K562 (cell line): Measurements from ENCODE around the gene PAM. TPM values are rescaled to one million over a fixed set of nuclear protein-coding genes. Genes with fewer than 3 reads are reported as not detected.

Source experiments
- ATAC-seq: fragments of 200-7000 bp; cut with Tn5 transposase; 3 replicates; pipeline ENCODE4 v1.9.1; 2020; ENCODE audit warnings: moderate library complexity
- BruUV-seq: library from RNA; stranded (reverse); fragments of 400-500 nt; replicated peaks from 2 replicates; lab custom pipeline; 2021; lab: Mats Ljungman, UMichigan
- CTCF ChIA-PET: fragments of 300-600 bp; formaldehyde crosslinking; extraction: SDS; loops from one replicate; lab custom pipeline; 2021; ENCODE audit warnings: low intra/inter-chr PET ratio; lab: Yijun Ruan, JAX
- POLR2A ChIA-PET: fragments of 300-600, 350-650 bp; sonication (Branson Sonifier 250); formaldehyde crosslinking; extraction: SDS; loops from one replicate; lab custom pipeline; 2021; ENCODE audit warnings: antibody characterized with exemption, inconsistent platforms; lab: Yijun Ruan, JAX
- DNase-seq, 4 experiments: peaks; one replicate each; pipeline versions ENCODE4 v3.0.0 to v3.0.0-alpha.2; 2011 to 2018; ENCODE audit warnings: low spot score in 3 of 4, mixed read lengths in 3 of 4; ENCODE audit errors: extremely low read depth in 1 of 4
- FAIRE-seq: peaks from 2 replicates; lab custom pipeline; 2011; peaks lifted over from hg19 to GRCh38; lab: Jason Lieb, UNC
- H2AFZ ChIP-seq: 2 replicates; pipeline ENCODE4 v1.6.0; 2011; ENCODE audit warnings: low read depth, low read length, control low read depth, inconsistent platforms
- H3K27ac ChIP-seq: fragments of 200-600 bp; 3 replicates; pipeline ENCODE4 v1.8.0; 2011; ENCODE audit warnings: low read depth, mild to moderate bottlenecking, control low read depth, inconsistent platforms, low read length, moderate library complexity, mixed read lengths; ENCODE audit errors: extremely low read depth
- H3K27me3 ChIP-seq, 2 experiments: fragments of 300-600 bp in 1 of 2; 2 replicates in 1 of 2; 3 replicates in 1 of 2; pipeline versions ENCODE4 v1.6.0 to v1.8.0; 2011; ENCODE audit warnings: inconsistent platforms in 2 of 2, low read length in 2 of 2, mild to moderate bottlenecking in 1 of 2, mixed read lengths in 1 of 2, moderate library complexity in 1 of 2; ENCODE audit not compliant: control insufficient read depth in 2 of 2, insufficient read depth in 2 of 2
- H3K36me3 ChIP-seq: fragments of 300-600 bp; 3 replicates; pipeline ENCODE4 v1.8.0; 2011; ENCODE audit warnings: mild to moderate bottlenecking, low read length, inconsistent platforms; ENCODE audit not compliant: control insufficient read depth, insufficient read depth
- H3K4me1 ChIP-seq, 2 experiments: fragments of 200-600 bp in 1 of 2; replicated peaks in 1 of 2; 2 replicates in 1 of 2; 3 replicates in 1 of 2; pipeline versions ENCODE4 v1.5.1 to v1.8.0; 2011; ENCODE audit warnings: inconsistent platforms in 2 of 2, low read length in 2 of 2, mild to moderate bottlenecking in 1 of 2, mixed read lengths in 1 of 2, moderate library complexity in 1 of 2; ENCODE audit not compliant: control insufficient read depth in 2 of 2, insufficient read depth in 2 of 2
- H3K4me2 ChIP-seq: 2 replicates; pipeline ENCODE4 v1.6.1; 2011; ENCODE audit warnings: low read length, control low read depth, inconsistent platforms, mixed read lengths; ENCODE audit not compliant: insufficient read depth
- H3K4me3 ChIP-seq: fragments of 200-600 bp; sonication (generic), shearing (Covaris generic); 2 replicates; pipeline ENCODE4 v1.5.1; 2016; ENCODE audit warnings: control low read depth, inconsistent platforms
- H3K79me2 ChIP-seq: fragments of 200-600 bp; 3 replicates; pipeline ENCODE4 v1.8.0; 2011; ENCODE audit warnings: low read length, inconsistent platforms; ENCODE audit not compliant: control insufficient read depth, insufficient read depth
- H3K9ac ChIP-seq, 2 experiments: 2 replicates each; pipeline versions ENCODE4 v1.6.0 to v1.6.1; 2011; ENCODE audit warnings: low read depth in 2 of 2, low read length in 2 of 2, control low read depth in 1 of 2, inconsistent platforms in 1 of 2, mild to moderate bottlenecking in 1 of 2, mixed read lengths in 1 of 2; ENCODE audit not compliant: insufficient read depth in 1 of 2
- H3K9me1 ChIP-seq: one replicate; pipeline ENCODE4 v1.6.0; 2011; ENCODE audit warnings: inconsistent platforms, mild to moderate bottlenecking, low read length, moderate library complexity; ENCODE audit not compliant: control insufficient read depth, insufficient read depth
- H3K9me3 ChIP-seq: replicated peaks from 2 replicates; pipeline ENCODE4 v1.5.1; 2011; ENCODE audit warnings: low read depth, low read length, inconsistent platforms; ENCODE audit not compliant: control insufficient read depth, insufficient read depth
- H4K20me1 ChIP-seq: replicated peaks from 2 replicates; pipeline ENCODE4 v1.6.1; 2011; ENCODE audit warnings: low read length, inconsistent platforms, mixed read lengths; ENCODE audit not compliant: control insufficient read depth, insufficient read depth
- BRCA1 ChIP-seq, 2 experiments: fragments of 450-650 bp in 1 of 2; sonication (generic) in 1 of 2; formaldehyde crosslinking in 1 of 2; IDR thresholded peaks; 2 replicates each; pipeline versions ENCODE4 v1.5.0 to v1.6.1; 2017 to 2020; ENCODE audit warnings: mild to moderate bottlenecking in 1 of 2, missing genetic modification reagents in 1 of 2
- FIP1L1 ChIP-seq: fragments of 200-400 bp; formaldehyde crosslinking; IDR thresholded peaks from 2 replicates; pipeline ENCODE4 v1.6.1; 2018; ENCODE audit warnings: mild to moderate bottlenecking, low read depth, low read length; ENCODE audit not compliant: poor library complexity, severe bottlenecking
- FOXP4 ChIP-seq: sonication (generic); formaldehyde crosslinking; IDR thresholded peaks from 2 replicates; pipeline ENCODE4 v1.8.0; 2022; ENCODE audit warnings: mild to moderate bottlenecking, missing genetic modification reagents, borderline replicate concordance
- HNRNPUL1 ChIP-seq: fragments of 200-400 bp; formaldehyde crosslinking; IDR thresholded peaks from 2 replicates; pipeline ENCODE4 v1.6.1; 2017; ENCODE audit warnings: low read length
- KDM1A ChIP-seq, 2 experiments: fragments of 450-650 bp; IDR thresholded peaks; 2 replicates each; pipeline ENCODE4 v1.6.1; 2016; ENCODE audit warnings: mild to moderate bottlenecking in 2 of 2
- NR2C2 ChIP-seq, 2 experiments: fragments of 200-800 bp in 1 of 2; sonication (Bioruptor generic) in 1 of 2; sonication (generic) in 1 of 2; formaldehyde crosslinking in 1 of 2; IDR thresholded peaks; 2 replicates each; pipeline versions ENCODE4 v1.6.1 to v1.8.0; 2016 to 2022; ENCODE audit warnings: mild to moderate bottlenecking in 1 of 2, missing compliant biosample characterization in 1 of 2, missing genetic modification characterization in 1 of 2, missing genetic modification reagents in 1 of 2
- ZNF280A ChIP-seq: fragments of 450-650 bp; IDR thresholded peaks from 2 replicates; pipeline ENCODE4 v1.6.1; 2018; ENCODE audit warnings: mild to moderate bottlenecking, low read depth; ENCODE audit not compliant: partially characterized antibody
- ZNF511 ChIP-seq: sonication (generic); formaldehyde crosslinking; IDR thresholded peaks from 2 replicates; pipeline ENCODE4 v1.8.0; 2022; ENCODE audit warnings: mild to moderate bottlenecking, missing genetic modification reagents
- WGBS: fragments of 100-300 bp; shearing (Covaris generic); methylation state at CpG from one replicate; pipeline ENCODE4 v1.1.6; 2016; ENCODE audit warnings: low coverage, mixed read lengths; ENCODE audit not compliant: insufficient coverage; ENCODE audit errors: missing lambda C conversion rate; 5-methylcytosine and 5-hydroxymethylcytosine counted together
- in situ Hi-C: fragments of 300-500 bp; cut with MboI; formaldehyde crosslinking; loops from 4 replicates; pipeline ENCODE4 v1.15.0; 2018; ENCODE audit warnings: inconsistent platforms, mixed read lengths
- intact Hi-C: fragments of 100-400 bp; cut with micrococcal nuclease; formaldehyde crosslinking; loops from 2 replicates; pipeline ENCODE4 v1.14.2; 2022
- polyA plus RNA-seq, 8 experiments: library from polyadenylated mRNA; depleted of rRNA in 4 of 8; stranded (reverse) in 5 of 8; unstranded in 3 of 8; fragments of >200 nt; fragmentation: Nextera tagmentation in 2 of 8; fragmentation: Illumina TruSeq in 1 of 8; extraction: Ambion mirVana in 2 of 8; extraction: Trizol in 1 of 8; gene quantifications; 2 replicates each; pipeline versions ENCODE4 v1.2.1 to v1.2.3, GENCODE V29; 2011 to 2014; ENCODE audit warnings: inconsistent platforms in 1 of 8, missing spikeins in 1 of 8
- total RNA-seq, 7 experiments: library from RNA; depleted of rRNA in 6 of 7; stranded (reverse); fragments of >200 nt in 6 of 7; fragmentation: Illumina TruSeq in 2 of 7; extraction: Trizol in 2 of 7; gene quantifications; 2 replicates each; pipeline versions ENCODE4 v1.2.1 to v1.2.3, GENCODE V29; 2011 to 2021; ENCODE audit warnings: low replicate concordance in 1 of 7
- TF ChIP-seq, protein P1 (sequence below): IDR thresholded peaks from 2 replicates; pipeline ENCODE4 v1.6.1; 2011; ENCODE audit warnings: borderline replicate concordance, low read depth, mild to moderate bottlenecking, moderate library complexity, low read length; ENCODE audit not compliant: insufficient read depth, poor library complexity, severe bottlenecking
- TF ChIP-seq, protein P2 (sequence below): sonication (generic); formaldehyde crosslinking; IDR thresholded peaks from 2 replicates; pipeline ENCODE4 v1.8.1; 2022; ENCODE audit warnings: missing genetic modification reagents

The PAM gene
- total and polyA plus RNA-seq, 9 of the 15 experiments (the other 6 are each of a cell fraction or from before 2014, with no cell fraction given): 0.39 to 3.1 (median 0.77) TPM

GRCh38 chr5:102867992-102868662 is 113.0 kb downstream of the PAM start:
- FAIRE-seq (no peak), ATAC-seq (no peak), DNase-seq (no peak)
- ChIA-PET CTCF (no interaction called here), POLR2A (interaction anchor here (1.3 kb wide), 1 partner anchor 11 kb away, joined by 5 read pairs; no protein-coding TSS in a partner anchor)
- Histone ChIP-seq H3K9ac (no peak overlapping the region), H3K9me1 (no peaks in the 10 kb centered on the region), H3K79me2 (no peaks in the 10 kb centered on the region), H3K27me3 (peaks cover 4 to 13% of the 10 kb centered on the region in 2 experiments; a peak in 4 of 5 replicates), H3K36me3 (no peaks in the 10 kb centered on the region), H3K9me3 (no peaks in the 10 kb centered on the region), H3K4me3 (no peak overlapping the region), H3K4me1 (peaks cover 0 to 7% of the 10 kb centered on the region in 2 experiments; a peak in 1 of 5 replicates), H3K4me2 (no peak overlapping the region), H2AFZ (no peak overlapping the region), H3K27ac (no peak overlapping the region), H4K20me1 (no peaks in the 10 kb centered on the region)
- no TSS peak for BruUV-seq
- in situ Hi-C loops (no loop called here), intact Hi-C loops (no loop called here)
- 0% methylated on average over 3 of the region's 3 CpGs for WGBS
- TF ChIP-seq ZNF511 (CRISPR knock-in tag) (no peak), FOXP4 (CRISPR knock-in tag) (no peak), NR2C2 (CRISPR knock-in tag; IDR thresholded peaks at IDR 0.05) (no peak), NR2C2 (tag; IDR thresholded peaks at IDR 0.05) (no peak), FIP1L1 (no peak), BRCA1 (IDR thresholded peaks at IDR 0.05) (no peak), BRCA1 (CRISPR knock-in tag; IDR thresholded peaks at IDR 0.05) (no peak), KDM1A (IDR thresholded peaks at IDR 0.05) (no peak), HNRNPUL1 (no peak), ZNF280A (no peak)
- TF ChIP-seq, protein P1, sequence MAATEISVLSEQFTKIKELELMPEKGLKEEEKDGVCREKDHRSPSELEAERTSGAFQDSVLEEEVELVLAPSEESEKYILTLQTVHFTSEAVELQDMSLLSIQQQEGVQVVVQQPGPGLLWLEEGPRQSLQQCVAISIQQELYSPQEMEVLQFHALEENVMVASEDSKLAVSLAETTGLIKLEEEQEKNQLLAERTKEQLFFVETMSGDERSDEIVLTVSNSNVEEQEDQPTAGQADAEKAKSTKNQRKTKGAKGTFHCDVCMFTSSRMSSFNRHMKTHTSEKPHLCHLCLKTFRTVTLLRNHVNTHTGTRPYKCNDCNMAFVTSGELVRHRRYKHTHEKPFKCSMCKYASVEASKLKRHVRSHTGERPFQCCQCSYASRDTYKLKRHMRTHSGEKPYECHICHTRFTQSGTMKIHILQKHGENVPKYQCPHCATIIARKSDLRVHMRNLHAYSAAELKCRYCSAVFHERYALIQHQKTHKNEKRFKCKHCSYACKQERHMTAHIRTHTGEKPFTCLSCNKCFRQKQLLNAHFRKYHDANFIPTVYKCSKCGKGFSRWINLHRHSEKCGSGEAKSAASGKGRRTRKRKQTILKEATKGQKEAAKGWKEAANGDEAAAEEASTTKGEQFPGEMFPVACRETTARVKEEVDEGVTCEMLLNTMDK: no peak
- TF ChIP-seq, protein P2, sequence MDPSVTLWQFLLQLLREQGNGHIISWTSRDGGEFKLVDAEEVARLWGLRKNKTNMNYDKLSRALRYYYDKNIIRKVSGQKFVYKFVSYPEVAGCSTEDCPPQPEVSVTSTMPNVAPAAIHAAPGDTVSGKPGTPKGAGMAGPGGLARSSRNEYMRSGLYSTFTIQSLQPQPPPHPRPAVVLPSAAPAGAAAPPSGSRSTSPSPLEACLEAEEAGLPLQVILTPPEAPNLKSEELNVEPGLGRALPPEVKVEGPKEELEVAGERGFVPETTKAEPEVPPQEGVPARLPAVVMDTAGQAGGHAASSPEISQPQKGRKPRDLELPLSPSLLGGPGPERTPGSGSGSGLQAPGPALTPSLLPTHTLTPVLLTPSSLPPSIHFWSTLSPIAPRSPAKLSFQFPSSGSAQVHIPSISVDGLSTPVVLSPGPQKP (CRISPR knock-in tag): no peak
